ENCODE measurements around the gene ATP6V0A4. TPM values are rescaled to one million over a fixed set of nuclear protein-coding genes. Genes with fewer than 3 reads are reported as not detected.

ATP6V0A4 gene
- total RNA-seq, 1 experiment from 2014 or later, result 1.2 TPM

- Mint-ChIP-seq H3K27me3 (ENCODE audit: insufficient read depth, unreplicated experiment) (no peaks in the 10 kb centered on the region), H3K27ac (ENCODE audit: unreplicated experiment) (no peak overlapping the region), H3K36me3 (ENCODE audit: insufficient read depth, unreplicated experiment) (no peaks in the 10 kb centered on the region), H3K9me3 (ENCODE audit: unreplicated experiment) (no peaks in the 10 kb centered on the region), H3K4me3 (ENCODE audit: unreplicated experiment) (no peak overlapping the region), H3K4me1 (ENCODE audit: low read depth, unreplicated experiment) (no peaks in the 10 kb centered on the region)
- H3K36me3 ChIP-seq (ENCODE audit: control insufficient read depth, insufficient read depth, low read length), result no peaks in the 10 kb centered on the region
- no peaks in the 10 kb centered on the region for H3K4me1 ChIP-seq
- no peak for TF ChIP-seq CTCF (IDR thresholded peaks at IDR 0.05; ENCODE audit: insufficient read depth in 1 of 2, low read depth in 1 of 2, low read length in 1 of 2, severe bottlenecking in 1 of 2, unreplicated experiment in 1 of 2)
- CTCF ChIA-PET, result no interaction called here
- POLR2A ChIA-PET, result no interaction called here
- H3K9me3 ChIP-seq, result no peaks in the 10 kb centered on the region
- H3K4me3 ChIP-seq (ENCODE audit: low read depth, low read length), result no peak overlapping the region
- DNase-seq, result no peak
- no peaks in the 10 kb centered on the region for H3K27me3 ChIP-seq (replicated peaks; ENCODE audit: control insufficient read depth, insufficient read depth, low read length)
- BruUV-seq (replicated peaks), result no TSS peak
- intact Hi-C loops (cut with micrococcal nuclease; ENCODE audit: unreplicated experiment), result no loop called here
Observed at GRCh38 chr7:138729444-138729843, 68.6 kb downstream of the ATP6V0A4 start.

- Mint-ChIP-seq H3K27ac (ENCODE audit: unreplicated experiment) (no peak overlapping the region), H3K4me1 (ENCODE audit: low read depth, unreplicated experiment) (no peaks in the 10 kb centered on the region)
- no TSS peak for BruUV-seq (replicated peaks)
Observed at GRCh38 chr7:138727336-138728099, 70.5 kb downstream of the ATP6V0A4 start.

GRCh38 chr7:138726288-138726687 lies 71.7 kb downstream of the ATP6V0A4 start:
- DNase-seq, result peak in 1 of 2 experiments; percentile 15
- no peaks in the 10 kb centered on the region for H3K9me3 Mint-ChIP-seq (ENCODE audit: unreplicated experiment)
- no peaks in the 10 kb centered on the region for H3K27me3 Mint-ChIP-seq (ENCODE audit: insufficient read depth, unreplicated experiment)
- no peaks in the 10 kb centered on the region for H3K27me3 ChIP-seq (replicated peaks; ENCODE audit: control insufficient read depth, insufficient read depth, low read length)
- H3K36me3 ChIP-seq (ENCODE audit: control insufficient read depth, insufficient read depth, low read length), result no peaks in the 10 kb centered on the region
- POLR2A ChIA-PET, result no interaction called here
- no peaks in the 10 kb centered on the region for H3K4me1 Mint-ChIP-seq (ENCODE audit: low read depth, unreplicated experiment)
- TF ChIP-seq CTCF (IDR thresholded peaks at IDR 0.05; ENCODE audit: insufficient read depth in 1 of 2, low read depth in 1 of 2, low read length in 1 of 2, severe bottlenecking in 1 of 2, unreplicated experiment in 1 of 2), result peak; percentile 13 to 34
- CTCF ChIA-PET, result no interaction called here
- H3K4me3 Mint-ChIP-seq (ENCODE audit: unreplicated experiment), result no peak overlapping the region
- intact Hi-C loops (cut with micrococcal nuclease; ENCODE audit: unreplicated experiment), result no loop called here
- no TSS peak for BruUV-seq (replicated peaks)
- no peaks in the 10 kb centered on the region for H3K36me3 Mint-ChIP-seq (ENCODE audit: insufficient read depth, unreplicated experiment)
- no peaks in the 10 kb centered on the region for H3K9me3 ChIP-seq
- no peak overlapping the region for H3K4me3 ChIP-seq (ENCODE audit: low read depth, low read length)
- no peak overlapping the region for H3K27ac Mint-ChIP-seq (ENCODE audit: unreplicated experiment)
- H3K4me1 ChIP-seq, result no peaks in the 10 kb centered on the region

More at GRCh38 chr7:138727336-138728099, 70.5 kb downstream of the ATP6V0A4 start:
- no peak for TF ChIP-seq CTCF (IDR thresholded peaks at IDR 0.05; ENCODE audit: insufficient read depth in 1 of 2, low read depth in 1 of 2, low read length in 1 of 2, severe bottlenecking in 1 of 2, unreplicated experiment in 1 of 2)
- no peaks in the 10 kb centered on the region for H3K36me3 ChIP-seq (ENCODE audit: control insufficient read depth, insufficient read depth, low read length)
- no peaks in the 10 kb centered on the region for H3K4me1 ChIP-seq
- no peaks in the 10 kb centered on the region for H3K27me3 ChIP-seq (replicated peaks; ENCODE audit: control insufficient read depth, insufficient read depth, low read length)
- H3K9me3 Mint-ChIP-seq (ENCODE audit: unreplicated experiment), result no peaks in the 10 kb centered on the region
- intact Hi-C loops (cut with micrococcal nuclease; ENCODE audit: unreplicated experiment), result no loop called here
- H3K4me3 ChIP-seq (ENCODE audit: low read depth, low read length), result no peak overlapping the region
- no peaks in the 10 kb centered on the region for H3K9me3 ChIP-seq
- H3K4me3 Mint-ChIP-seq (ENCODE audit: unreplicated experiment), result no peak overlapping the region
- POLR2A ChIA-PET, result no interaction called here
- no peak for DNase-seq
- H3K36me3 Mint-ChIP-seq (ENCODE audit: insufficient read depth, unreplicated experiment), result no peaks in the 10 kb centered on the region
- H3K27me3 Mint-ChIP-seq (ENCODE audit: insufficient read depth, unreplicated experiment), result no peaks in the 10 kb centered on the region
- CTCF ChIA-PET, result no interaction called here

All from Caco-2 (cell line).